Smooth muscle cell (in vitro differentiated cells): Measurements from ENCODE around the gene PRSS38. TPM values are rescaled to one million over a fixed set of nuclear protein-coding genes. Genes with fewer than 3 reads are reported as not detected.

ENCODE experiments used
- DNase-seq: peaks from one replicate; lab custom pipeline; 2025; ENCODE audit not compliant: unreplicated experiment; lab: John Stamatoyannopoulos, UW
- H2AFZ ChIP-seq: fragments of 200-600 bp; sonication (generic); 2 replicates; pipeline ENCODE4 v1.6.0; 2016; ENCODE audit warnings: antibody characterized with exemption, low read depth, mild to moderate bottlenecking
- H3F3A ChIP-seq: fragments of 200-600 bp; sonication (generic); 2 replicates; pipeline ENCODE4 v1.6.0; 2017; ENCODE audit warnings: antibody characterized with exemption, low read depth
- H3K27ac ChIP-seq: fragments of 200-600 bp; sonication (generic); 2 replicates; pipeline ENCODE4 v1.5.1; 2016; ENCODE audit warnings: low read depth, mild to moderate bottlenecking
- H3K27me3 ChIP-seq: fragments of 200-600 bp; sonication (generic); 2 replicates; pipeline ENCODE4 v1.6.1; 2016; ENCODE audit warnings: low read depth, mild to moderate bottlenecking
- H3K36me3 ChIP-seq: fragments of 200-600 bp; sonication (generic); 2 replicates; pipeline ENCODE4 v1.5.1; 2016; ENCODE audit warnings: low read depth
- H3K4me1 ChIP-seq: fragments of 200-600 bp; sonication (generic); 2 replicates; pipeline ENCODE4 v1.5.1; 2016; ENCODE audit warnings: low read depth
- H3K4me2 ChIP-seq: fragments of 200-600 bp; sonication (generic); 2 replicates; pipeline ENCODE4 v1.6.0; 2016; ENCODE audit warnings: mild to moderate bottlenecking
- H3K4me3 ChIP-seq: fragments of 200-600 bp; sonication (generic); 2 replicates; pipeline ENCODE4 v1.5.1; 2016; ENCODE audit warnings: mild to moderate bottlenecking
- H3K79me2 ChIP-seq: fragments of 200-600 bp; sonication (generic); 2 replicates; pipeline ENCODE4 v1.6.0; 2016; ENCODE audit warnings: low read depth, mild to moderate bottlenecking
- H3K9ac ChIP-seq: fragments of 200-600 bp; sonication (generic); 2 replicates; pipeline ENCODE4 v1.6.0; 2016; ENCODE audit warnings: low read depth
- H3K9me3 ChIP-seq: fragments of 200-600 bp; sonication (generic); replicated peaks from 2 replicates; pipeline ENCODE4 v1.5.1; 2016; ENCODE audit warnings: low read depth
- H4K20me1 ChIP-seq: fragments of 200-600 bp; sonication (generic); 2 replicates; pipeline ENCODE4 v1.6.0; 2016; ENCODE audit warnings: low read depth
- WGBS: methylation state at CpG from one replicate; pipeline ENCODE4 v1.1.7; 2016; ENCODE audit warnings: low lambda C conversion rate; 5-methylcytosine and 5-hydroxymethylcytosine counted together
- polyA plus RNA-seq: library from polyadenylated mRNA; unstranded; fragments of >200 nt; fragmentation: Nextera tagmentation; extraction: Ambion mirVana; gene quantifications from 2 replicates; pipeline ENCODE4 v1.2.1, GENCODE V29; 2016
- total RNA-seq: library from RNA; depleted of rRNA; stranded (reverse); fragments of >200 nt; gene quantifications from 2 replicates; pipeline ENCODE4 v1.2.3, GENCODE V29; 2014
- TF ChIP-seq, protein P1 (sequence below): fragments of 200-600 bp; sonication (generic); IDR thresholded peaks from 2 replicates; pipeline ENCODE4 v1.5.1; 2017; ENCODE audit warnings: borderline replicate concordance, mild to moderate bottlenecking, antibody characterized with exemption; ENCODE audit not compliant: insufficient read depth, poor library complexity, severe bottlenecking

The PRSS38 gene
- total and polyA plus RNA-seq, 2 experiments from 2014 or later: not detected

GRCh38 chr1:227774821-227775661 lies 40.4 kb upstream of the PRSS38 start:
- Histone ChIP-seq H3K27ac (peak overlapping the region; percentile 97), H3K36me3 (no peaks in the 10 kb centered on the region), H3K4me3 (no peak overlapping the region), H2AFZ (no peak overlapping the region), H3K27me3 (no peaks in the 10 kb centered on the region), H3K9me3 (no peaks in the 10 kb centered on the region), H3F3A (no peaks in the 10 kb centered on the region), H4K20me1 (peaks cover 54% of the 10 kb centered on the region), H3K4me1 (peaks cover 6% of the 10 kb centered on the region), H3K79me2 (no peaks in the 10 kb centered on the region), H3K4me2 (peak overlapping the region; percentile 49), H3K9ac (peak overlapping the region; percentile 76)
- TF ChIP-seq, protein P1, sequence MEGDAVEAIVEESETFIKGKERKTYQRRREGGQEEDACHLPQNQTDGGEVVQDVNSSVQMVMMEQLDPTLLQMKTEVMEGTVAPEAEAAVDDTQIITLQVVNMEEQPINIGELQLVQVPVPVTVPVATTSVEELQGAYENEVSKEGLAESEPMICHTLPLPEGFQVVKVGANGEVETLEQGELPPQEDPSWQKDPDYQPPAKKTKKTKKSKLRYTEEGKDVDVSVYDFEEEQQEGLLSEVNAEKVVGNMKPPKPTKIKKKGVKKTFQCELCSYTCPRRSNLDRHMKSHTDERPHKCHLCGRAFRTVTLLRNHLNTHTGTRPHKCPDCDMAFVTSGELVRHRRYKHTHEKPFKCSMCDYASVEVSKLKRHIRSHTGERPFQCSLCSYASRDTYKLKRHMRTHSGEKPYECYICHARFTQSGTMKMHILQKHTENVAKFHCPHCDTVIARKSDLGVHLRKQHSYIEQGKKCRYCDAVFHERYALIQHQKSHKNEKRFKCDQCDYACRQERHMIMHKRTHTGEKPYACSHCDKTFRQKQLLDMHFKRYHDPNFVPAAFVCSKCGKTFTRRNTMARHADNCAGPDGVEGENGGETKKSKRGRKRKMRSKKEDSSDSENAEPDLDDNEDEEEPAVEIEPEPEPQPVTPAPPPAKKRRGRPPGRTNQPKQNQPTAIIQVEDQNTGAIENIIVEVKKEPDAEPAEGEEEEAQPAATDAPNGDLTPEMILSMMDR: no peak
- whole genome bisulfite sequencing: 83% methylated on average over 42 of the region's 42 CpGs
- DNase-seq: no peak

GRCh38 chr1:227775841-227776240 lies 39.6 kb upstream of the PRSS38 start:
- WGBS: 88% methylated on average over 10 of the region's 10 CpGs
- Histone ChIP-seq H4K20me1 (peaks cover 53% of the 10 kb centered on the region), H3K9ac (peak overlapping the region; percentile 76), H3K36me3 (no peaks in the 10 kb centered on the region), H3K4me1 (peaks cover 6% of the 10 kb centered on the region), H3K79me2 (no peaks in the 10 kb centered on the region), H3K27me3 (no peaks in the 10 kb centered on the region), H3K4me2 (peak overlapping the region; percentile 49), H3K27ac (peak overlapping the region; percentile 97), H3K4me3 (no peak overlapping the region), H2AFZ (no peak overlapping the region), H3F3A (no peaks in the 10 kb centered on the region), H3K9me3 (no peaks in the 10 kb centered on the region)
- no peak for DNase-seq
- TF ChIP-seq, protein P1: no peak

DNA sequence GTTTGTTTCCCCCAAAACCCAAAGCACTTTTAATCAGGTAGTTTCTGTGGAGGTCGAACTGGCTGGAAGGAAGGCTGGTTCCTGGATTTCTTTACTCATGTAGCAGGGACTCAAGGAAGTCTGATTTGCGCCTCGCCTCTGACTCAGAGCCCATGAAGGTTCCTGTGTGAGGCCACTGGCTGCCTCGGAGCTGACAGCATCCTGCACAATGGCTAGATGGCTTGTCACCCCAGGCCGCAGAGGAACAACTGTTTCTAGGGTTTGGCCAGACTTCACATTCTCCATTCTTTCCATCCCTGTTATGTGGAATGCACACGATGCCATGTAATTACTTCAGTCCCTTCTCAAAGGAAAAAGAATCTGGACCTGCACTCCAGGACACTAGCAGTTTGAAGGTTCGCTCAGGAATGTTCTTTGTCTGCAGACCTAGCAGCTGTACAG lies 39.1 kb upstream of the PRSS38 start:
- Histone ChIP-seq H3K4me3 (no peak overlapping the region), H4K20me1 (peaks cover 53% of the 10 kb centered on the region), H3K9me3 (no peaks in the 10 kb centered on the region), H3K79me2 (no peaks in the 10 kb centered on the region), H3K4me2 (peak overlapping the region; percentile 49), H3K27me3 (no peaks in the 10 kb centered on the region), H3K4me1 (peaks cover 6% of the 10 kb centered on the region), H3K9ac (peak overlapping the region; percentile 76), H3F3A (no peaks in the 10 kb centered on the region), H2AFZ (no peak overlapping the region), H3K36me3 (no peaks in the 10 kb centered on the region), H3K27ac (peak overlapping the region; percentile 97)
- WGBS: 47% methylated on average over 7 of the region's 7 CpGs
- no peak for DNase-seq
- TF ChIP-seq, protein P1: no peak
